ENCODE measurements around the gene PEX16.
A peak's percentile ranks its signal among the peaks of the same experiment; 100 is the strongest.

Gene PEX16

DNA sequence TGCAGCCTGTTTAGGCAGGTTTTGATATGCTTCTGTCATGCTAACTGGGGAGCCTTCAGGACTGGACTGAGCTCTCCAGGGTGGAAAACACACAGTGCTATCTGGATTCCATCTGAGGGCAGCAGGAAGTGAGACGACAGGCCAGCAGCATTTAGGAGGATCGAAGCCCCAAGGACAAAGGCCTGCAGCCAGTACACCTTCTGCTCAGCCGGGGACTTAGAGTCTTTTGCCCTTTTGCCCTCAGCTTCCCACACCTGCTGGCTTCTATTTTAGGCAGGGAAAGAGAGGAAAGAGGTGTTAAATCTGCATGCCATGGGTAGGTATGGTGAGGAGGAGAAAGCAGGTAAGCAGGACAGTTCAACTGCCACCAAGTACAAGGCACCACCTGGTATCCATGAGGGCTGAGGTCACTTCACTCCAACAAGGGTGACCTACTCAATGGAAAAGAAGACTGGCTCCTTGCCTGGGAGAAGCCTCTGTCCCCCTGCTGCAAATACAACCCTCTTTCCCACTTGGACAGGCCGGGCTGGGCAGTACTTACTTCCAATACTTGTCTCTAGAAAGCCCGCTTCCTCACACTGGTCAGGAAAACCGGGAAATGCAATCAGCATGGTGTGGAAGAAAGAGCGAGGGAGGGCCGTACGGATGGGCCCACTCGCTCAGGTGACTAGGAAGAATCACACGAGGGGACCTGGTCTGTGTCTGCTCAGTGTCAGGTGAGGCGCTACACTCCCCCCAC is 17.1 kb upstream of the PEX16 start:
- H3K9me3 Mint-ChIP-seq: no peaks in the 10 kb centered on the region
- H3K27me3 Mint-ChIP-seq: no peaks in the 10 kb centered on the region
- peaks cover 19% of the 10 kb centered on the region for H3K4me1 Mint-ChIP-seq
- H3K4me3 Mint-ChIP-seq: no peak overlapping the region
- no peak overlapping the region for H3K27ac Mint-ChIP-seq
- peaks cover 3% of the 10 kb centered on the region for H3K36me3 Mint-ChIP-seq

DNA sequence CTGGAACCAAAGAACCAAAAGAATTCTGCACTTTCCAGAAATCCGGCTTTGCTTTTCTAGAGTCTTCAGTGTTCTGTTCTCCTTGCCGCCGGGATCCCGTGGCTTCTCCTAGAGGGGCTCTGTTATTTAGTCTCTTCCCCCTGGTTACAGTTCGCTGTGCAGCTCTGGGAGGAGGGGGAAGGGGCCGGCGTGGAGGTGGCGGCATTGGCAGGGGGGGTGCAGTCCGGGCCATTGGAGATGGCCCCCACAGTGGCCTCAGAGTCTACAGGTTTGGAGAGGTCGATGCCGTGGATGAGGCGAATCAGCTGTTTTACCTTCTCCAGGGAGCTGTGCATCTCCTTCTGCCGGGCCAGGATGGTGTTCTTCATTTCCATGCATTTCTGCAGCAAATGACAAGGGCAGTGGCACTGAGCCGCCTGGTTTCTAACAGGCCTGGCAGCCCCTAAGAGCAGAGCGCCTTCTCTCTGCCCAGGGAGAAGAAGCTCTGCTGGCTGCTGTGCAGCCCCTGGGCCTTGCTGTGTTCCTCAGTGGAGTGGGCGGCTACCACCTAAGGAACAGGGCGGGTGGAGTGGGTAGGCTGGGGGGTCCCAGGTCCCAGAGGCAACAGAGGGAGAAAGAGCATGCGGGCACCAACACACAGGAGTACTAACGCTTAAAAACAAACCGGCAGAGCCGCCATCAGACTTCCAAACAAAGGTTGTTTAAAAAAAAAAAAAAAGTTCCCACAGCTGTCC is 16.3 kb upstream of the PEX16 start:
- Mint-ChIP-seq H3K9me3 (no peaks in the 10 kb centered on the region), H3K36me3 (peaks cover 3% of the 10 kb centered on the region), H3K4me3 (no peak overlapping the region), H3K27me3 (no peaks in the 10 kb centered on the region), H3K27ac (no peak overlapping the region), H3K4me1 (peaks cover 20% of the 10 kb centered on the region)

DNA sequence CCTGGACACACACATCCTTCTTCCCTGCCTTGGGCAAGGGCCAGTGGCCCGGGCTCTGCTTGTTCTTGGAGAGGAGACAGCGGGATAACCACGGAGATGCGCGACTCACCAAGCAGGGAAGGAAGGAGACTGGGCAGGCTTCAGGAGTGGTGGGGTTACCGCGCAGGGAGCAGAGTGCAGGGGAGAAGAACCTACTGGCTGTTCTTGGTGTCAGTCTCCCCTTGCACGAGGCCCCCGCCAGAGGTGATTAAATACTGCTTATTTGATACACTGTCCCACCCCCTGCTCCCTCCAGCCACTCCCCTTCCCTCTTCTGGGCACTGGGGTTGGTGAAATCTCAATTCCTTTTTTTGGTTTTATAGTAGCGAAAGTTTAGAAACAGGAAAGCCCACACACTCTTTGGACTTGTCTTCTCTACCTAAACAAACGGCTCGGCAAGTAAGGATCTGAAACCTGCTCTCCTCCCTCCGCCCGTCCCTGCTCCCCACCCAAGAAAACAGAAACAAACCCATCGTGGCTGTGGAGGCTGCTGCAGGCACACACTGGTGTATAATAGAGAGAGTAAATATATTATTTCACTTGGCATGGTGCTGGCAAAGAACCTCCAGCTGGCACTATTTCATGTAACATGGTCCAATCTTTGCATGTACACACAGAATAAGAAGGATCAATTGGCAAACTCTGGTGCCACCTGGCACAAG is 15.6 kb upstream of the PEX16 start:
- Mint-ChIP-seq H3K27ac (no peak overlapping the region), H3K27me3 (no peaks in the 10 kb centered on the region), H3K36me3 (peaks cover 3% of the 10 kb centered on the region), H3K4me3 (no peak overlapping the region), H3K4me1 (peaks cover 20% of the 10 kb centered on the region), H3K9me3 (no peaks in the 10 kb centered on the region)

DNA sequence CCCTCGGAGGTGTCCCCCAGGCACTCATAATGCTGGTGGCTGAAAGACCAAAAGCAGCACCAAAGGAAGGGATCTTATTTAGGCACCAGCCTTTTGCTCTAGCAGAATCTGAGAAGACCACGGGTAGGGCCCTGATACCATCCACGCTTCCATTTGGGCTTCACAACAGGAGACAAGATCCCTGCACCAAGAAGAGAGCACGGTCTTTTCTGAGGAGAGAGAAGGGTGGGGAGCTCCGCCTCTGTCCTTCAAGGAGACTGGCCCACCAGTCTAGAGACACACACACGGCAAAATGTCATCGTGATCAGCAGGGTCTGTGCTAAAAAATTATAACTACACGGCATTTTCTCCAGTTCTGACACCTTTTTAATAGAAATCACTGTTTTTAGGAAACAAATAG is 14.5 kb upstream of the PEX16 start:
- Mint-ChIP-seq H3K4me3 (no peak overlapping the region), H3K9me3 (no peaks in the 10 kb centered on the region), H3K27ac (no peak overlapping the region), H3K4me1 (peaks cover 20% of the 10 kb centered on the region), H3K27me3 (no peaks in the 10 kb centered on the region), H3K36me3 (peaks cover 3% of the 10 kb centered on the region)

DNA sequence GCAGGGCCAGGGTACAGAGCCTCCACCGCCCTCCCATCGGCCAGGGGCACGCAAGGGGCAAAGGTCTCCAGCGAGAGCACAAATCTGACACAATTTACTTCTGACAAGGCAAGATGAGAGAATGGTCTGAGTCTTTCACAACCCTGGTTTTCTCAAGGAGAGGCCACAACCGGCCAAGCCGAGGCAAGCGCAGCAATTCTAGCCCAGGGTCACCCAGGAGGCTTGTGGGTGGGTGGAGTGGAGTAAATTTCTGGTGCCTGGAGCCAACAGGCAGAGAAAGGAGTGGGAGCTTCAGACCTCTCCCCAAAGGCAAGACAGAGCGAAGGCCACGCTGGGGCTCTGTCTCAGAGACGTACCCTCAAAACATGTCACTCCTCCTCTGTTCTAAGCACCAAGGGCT is 14.1 kb upstream of the PEX16 start:
- H3K27ac Mint-ChIP-seq: no peak overlapping the region
- H3K4me1 Mint-ChIP-seq: peaks cover 20% of the 10 kb centered on the region
- H3K36me3 Mint-ChIP-seq: peaks cover 1% of the 10 kb centered on the region
- H3K27me3 Mint-ChIP-seq: no peaks in the 10 kb centered on the region
- H3K9me3 Mint-ChIP-seq: no peaks in the 10 kb centered on the region
- H3K4me3 Mint-ChIP-seq: no peak overlapping the region

DNA sequence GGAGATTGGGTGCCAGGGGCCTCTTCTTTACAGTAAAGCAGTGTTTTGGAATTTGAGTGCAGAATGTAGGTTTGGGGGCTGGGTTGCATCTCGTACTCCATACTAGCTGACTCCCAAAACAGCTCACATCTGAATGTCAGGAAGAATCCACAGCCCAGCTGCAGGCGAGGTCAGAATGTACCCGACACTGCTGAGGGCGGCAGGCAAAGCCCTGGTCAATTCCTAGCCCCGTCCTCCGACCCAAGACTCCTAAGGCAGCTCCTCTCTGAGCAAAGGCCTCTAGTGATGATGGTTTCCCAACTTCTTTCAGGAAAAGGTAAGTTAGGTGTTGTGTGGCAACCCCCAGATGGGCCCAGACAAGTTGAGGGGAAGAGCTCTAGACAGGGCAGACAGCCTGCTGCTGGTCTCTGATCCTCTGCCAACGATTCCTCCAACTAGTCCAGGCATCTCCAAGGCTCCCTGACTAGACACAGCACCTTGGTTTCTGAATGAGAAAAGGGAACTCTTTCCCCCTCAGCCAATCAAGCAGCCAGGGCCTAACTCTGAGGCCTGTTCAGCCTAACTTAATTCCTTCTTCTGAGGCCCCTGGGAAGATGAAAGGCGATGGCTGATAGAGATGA is 13.4 kb upstream of the PEX16 start:
- no peaks in the 10 kb centered on the region for H3K27me3 Mint-ChIP-seq
- H3K9me3 Mint-ChIP-seq: no peaks in the 10 kb centered on the region
- H3K27ac Mint-ChIP-seq: peak overlapping the region; percentile 46
- no peaks in the 10 kb centered on the region for H3K36me3 Mint-ChIP-seq
- no peak overlapping the region for H3K4me3 Mint-ChIP-seq
- H3K4me1 Mint-ChIP-seq: peaks cover 20% of the 10 kb centered on the region

DNA sequence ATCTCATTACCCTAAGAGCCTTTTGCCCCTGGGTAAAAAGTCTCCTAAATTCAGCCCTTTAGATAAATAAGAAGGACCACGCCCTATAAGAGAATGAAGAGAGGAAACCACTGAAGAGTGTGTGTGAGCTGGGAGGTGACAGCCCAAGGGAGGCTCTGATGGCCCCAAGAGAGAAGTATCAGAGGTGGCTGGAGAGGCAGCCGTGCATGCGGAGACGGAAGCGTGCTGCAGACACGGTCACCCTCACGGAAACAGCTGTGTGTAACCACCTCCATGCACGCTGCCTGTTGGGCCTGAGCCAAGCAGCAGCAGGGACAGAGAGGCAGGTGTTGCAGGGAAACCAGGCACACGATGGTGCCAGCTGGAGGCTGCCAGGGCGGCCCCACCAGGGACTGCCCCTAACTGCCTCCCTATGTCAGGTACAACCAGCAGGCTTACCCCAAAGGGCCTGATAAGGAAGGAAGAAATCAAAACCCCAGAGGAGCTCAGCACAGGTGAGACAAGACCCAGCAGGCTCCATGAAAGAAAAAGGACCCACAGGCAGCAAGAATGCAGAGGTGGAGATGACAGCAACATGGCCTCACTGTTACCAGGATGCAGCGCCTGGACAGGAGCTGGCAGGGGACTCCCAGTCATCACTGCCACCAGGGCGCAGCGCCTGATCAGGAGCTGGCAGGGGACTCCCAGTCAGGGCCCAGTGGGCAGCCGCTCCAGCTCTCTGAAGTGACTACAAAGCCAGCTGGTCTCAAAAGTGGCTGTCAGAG is 12.5 kb upstream of the PEX16 start:
- Mint-ChIP-seq H3K27me3 (no peaks in the 10 kb centered on the region), H3K4me1 (peaks cover 20% of the 10 kb centered on the region), H3K27ac (peak overlapping the region; percentile 30), H3K9me3 (no peaks in the 10 kb centered on the region), H3K36me3 (no peaks in the 10 kb centered on the region), H3K4me3 (peak overlapping the region; percentile 28)

DNA sequence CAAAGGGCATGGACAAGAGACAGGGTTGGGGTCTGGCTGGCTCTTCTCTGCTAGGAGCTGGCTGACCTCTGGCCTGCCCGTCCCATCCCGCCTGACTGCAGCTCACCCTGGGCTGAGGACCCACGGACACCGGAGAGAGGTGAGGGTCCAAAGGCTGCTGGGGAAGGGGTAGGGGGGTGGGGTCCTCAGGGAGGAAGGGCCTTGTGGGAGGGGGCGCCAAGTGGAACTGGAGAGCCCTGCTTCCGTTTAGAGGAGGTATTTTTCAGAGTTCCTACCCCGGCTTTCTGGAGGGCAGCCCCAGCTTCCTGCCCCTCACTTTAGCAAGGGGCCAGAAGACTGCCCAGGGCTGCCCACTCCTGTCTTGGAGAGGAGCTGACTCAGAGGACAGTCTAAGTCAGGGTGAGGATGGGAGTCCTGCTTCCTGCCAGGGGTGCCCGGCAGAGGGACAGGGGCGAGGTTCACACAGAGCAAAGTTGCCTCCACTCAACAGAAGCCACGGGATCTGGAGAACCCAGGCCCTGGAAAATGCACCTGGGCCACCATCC is 11.9 kb upstream of the PEX16 start:
- Mint-ChIP-seq H3K4me3 (no peak overlapping the region), H3K27me3 (no peaks in the 10 kb centered on the region), H3K4me1 (peaks cover 20% of the 10 kb centered on the region), H3K9me3 (no peaks in the 10 kb centered on the region), H3K27ac (no peak overlapping the region), H3K36me3 (no peaks in the 10 kb centered on the region)

DNA sequence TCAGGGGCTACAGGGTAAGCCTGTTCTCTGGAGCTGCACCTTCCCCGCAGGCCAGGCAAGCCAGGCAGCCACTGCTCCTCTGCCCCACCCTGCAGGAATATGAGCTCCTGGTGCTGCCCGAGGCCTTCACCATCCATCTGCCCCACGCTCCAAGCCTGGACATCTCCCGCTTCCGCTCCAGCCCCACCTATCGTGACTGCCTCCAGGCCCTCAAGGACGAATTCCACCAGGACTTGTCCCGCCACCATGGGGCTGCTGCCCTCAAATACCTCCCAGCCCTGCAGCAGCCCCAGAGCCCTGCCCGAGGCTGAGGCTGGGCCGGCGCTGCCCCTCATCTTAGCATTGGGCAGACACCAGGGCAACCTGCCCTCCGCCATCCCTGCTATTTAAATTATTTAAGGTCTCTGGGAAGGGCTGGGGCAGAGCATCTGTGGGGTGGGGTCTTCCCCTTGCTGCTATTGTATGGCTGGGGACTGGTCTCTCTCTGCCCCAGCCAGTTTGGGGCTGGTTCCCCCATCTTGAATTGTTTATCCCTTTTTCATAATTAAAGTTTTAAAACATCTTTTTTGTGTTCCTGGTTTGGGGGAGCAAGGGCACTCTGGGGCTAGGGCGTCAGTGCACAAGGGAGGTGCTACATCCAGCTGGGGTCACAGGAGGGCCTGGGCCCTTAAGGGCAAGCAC is 11.0 kb upstream of the PEX16 start:
- Mint-ChIP-seq H3K4me3 (no peak overlapping the region), H3K27me3 (peaks cover 5% of the 10 kb centered on the region), H3K36me3 (no peaks in the 10 kb centered on the region), H3K4me1 (peaks cover 25% of the 10 kb centered on the region), H3K27ac (no peak overlapping the region), H3K9me3 (no peaks in the 10 kb centered on the region)

DNA sequence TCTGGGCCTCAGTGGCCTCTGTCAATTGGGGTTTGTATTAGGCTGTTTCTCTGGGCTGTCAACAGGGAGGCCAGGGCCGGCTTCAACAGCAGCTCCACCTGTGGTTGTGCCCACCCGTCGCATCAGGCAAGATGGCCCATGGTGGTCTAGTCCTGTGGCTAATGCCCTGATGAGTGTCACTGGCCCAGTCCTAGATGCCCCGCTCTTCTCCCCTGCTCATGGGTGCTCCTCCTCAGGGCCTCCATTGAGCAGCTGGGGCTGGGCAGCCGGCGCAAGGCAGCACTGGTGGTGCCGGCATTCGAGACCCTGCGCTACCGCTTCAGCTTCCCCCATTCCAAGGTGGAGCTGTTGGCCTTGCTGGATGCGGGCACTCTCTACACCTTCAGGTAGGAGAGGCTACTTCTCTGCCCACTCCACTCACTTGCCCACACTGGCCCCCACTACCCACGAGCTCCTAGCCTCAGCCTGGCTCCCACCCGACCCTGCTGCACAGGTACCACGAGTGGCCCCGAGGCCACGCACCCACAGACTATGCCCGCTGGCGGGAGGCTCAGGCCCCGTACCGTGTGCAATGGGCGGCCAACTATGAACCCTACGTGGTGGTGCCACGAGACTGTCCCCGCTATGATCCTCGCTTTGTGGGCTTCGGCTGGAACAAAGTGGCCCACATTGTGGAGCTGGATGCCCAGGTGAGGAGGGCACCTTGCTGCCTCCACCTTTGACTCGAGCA is 10.2 kb upstream of the PEX16 start:
- H3K9me3 Mint-ChIP-seq: no peaks in the 10 kb centered on the region
- peaks cover 29% of the 10 kb centered on the region for H3K4me1 Mint-ChIP-seq
- H3K27me3 Mint-ChIP-seq: peaks cover 8% of the 10 kb centered on the region
- no peak overlapping the region for H3K27ac Mint-ChIP-seq
- no peak overlapping the region for H3K4me3 Mint-ChIP-seq
- H3K36me3 Mint-ChIP-seq: no peaks in the 10 kb centered on the region

DNA sequence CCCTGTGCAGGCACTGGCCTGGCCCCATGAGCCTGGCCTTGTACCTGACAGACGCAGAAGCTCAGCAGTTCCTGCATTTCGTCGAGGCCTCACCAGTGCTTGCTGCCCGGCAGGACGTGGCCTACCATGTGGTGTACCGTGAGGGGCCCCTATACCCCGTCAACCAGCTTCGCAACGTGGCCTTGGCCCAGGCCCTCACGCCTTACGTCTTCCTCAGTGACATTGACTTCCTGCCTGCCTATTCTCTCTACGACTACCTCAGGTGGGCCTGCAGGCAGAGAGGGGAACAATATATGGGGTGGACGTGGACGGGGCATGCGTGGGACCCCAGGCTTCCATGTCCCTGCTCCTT is 9.6 kb upstream of the PEX16 start:
- H3K9me3 Mint-ChIP-seq: no peaks in the 10 kb centered on the region
- no peak overlapping the region for H3K4me3 Mint-ChIP-seq
- no peaks in the 10 kb centered on the region for H3K36me3 Mint-ChIP-seq
- H3K27me3 Mint-ChIP-seq: peaks cover 8% of the 10 kb centered on the region
- no peak overlapping the region for H3K27ac Mint-ChIP-seq
- peaks cover 29% of the 10 kb centered on the region for H3K4me1 Mint-ChIP-seq

DNA sequence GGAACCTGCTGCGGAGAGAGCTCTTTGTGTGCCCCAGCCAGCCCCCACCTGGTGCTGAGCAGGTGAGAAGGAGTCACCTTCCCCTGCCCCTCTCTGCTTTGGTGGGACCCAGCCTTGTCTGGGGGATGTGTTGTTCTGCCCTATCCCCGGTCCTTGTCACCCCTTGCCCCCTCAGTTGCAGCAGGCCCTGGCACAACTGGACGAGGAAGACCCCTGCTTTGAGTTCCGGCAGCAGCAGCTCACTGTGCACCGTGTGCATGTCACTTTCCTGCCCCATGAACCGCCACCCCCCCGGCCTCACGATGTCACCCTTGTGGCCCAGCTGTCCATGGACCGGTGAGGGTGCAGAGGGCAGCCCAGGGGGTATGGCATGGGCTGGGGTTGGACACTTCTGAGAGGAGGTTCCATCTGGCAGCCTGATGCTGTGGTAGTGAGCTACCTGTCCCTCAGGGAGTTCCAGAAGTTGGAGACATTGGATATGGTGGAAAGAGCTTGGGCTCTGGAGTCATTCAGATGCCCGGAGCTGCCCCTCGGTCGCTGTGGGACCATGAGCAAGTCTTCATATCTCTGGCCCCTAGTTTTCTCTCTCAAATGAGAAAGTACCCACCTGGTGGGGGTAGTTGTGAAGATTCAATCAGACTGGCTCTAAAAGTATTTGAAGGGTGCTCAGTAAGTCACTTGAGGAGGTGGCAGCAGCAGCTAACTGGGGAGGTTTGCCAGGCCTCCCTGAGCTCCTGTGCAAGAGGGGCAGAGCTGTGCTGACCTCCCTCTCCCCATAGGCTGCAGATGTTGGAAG is 9.1 kb upstream of the PEX16 start:
- Mint-ChIP-seq H3K4me3 (no peak overlapping the region), H3K27me3 (peaks cover 8% of the 10 kb centered on the region), H3K9me3 (no peaks in the 10 kb centered on the region), H3K27ac (no peak overlapping the region), H3K36me3 (no peaks in the 10 kb centered on the region), H3K4me1 (peaks cover 29% of the 10 kb centered on the region)

DNA sequence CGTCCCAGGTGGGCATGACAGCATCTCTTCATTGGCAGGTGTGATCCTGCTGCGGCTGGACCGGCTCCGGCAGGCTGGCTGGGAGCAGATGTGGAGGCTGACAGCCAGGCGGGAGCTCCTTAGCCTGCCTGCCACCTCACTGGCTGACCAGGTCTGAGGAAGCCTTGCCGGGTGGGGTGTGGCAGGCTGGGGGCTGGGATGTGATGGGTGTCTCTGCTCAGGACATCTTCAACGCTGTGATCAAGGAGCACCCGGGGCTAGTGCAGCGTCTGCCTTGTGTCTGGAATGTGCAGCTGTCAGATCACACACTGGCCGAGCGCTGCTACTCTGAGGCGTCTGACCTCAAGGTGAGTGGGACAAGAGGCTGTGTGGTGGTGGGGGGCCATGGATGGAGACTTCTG is 8.3 kb upstream of the PEX16 start:
- Mint-ChIP-seq H3K4me3 (no peak overlapping the region), H3K27ac (no peak overlapping the region), H3K9me3 (no peaks in the 10 kb centered on the region), H3K36me3 (no peaks in the 10 kb centered on the region), H3K27me3 (peaks cover 11% of the 10 kb centered on the region), H3K4me1 (peaks cover 28% of the 10 kb centered on the region)
